AG08395 (cell line): Measurements from ENCODE around the gene PRKAR1B.

Experiments
- DNase-seq: peaks from one replicate; pipeline ENCODE4 v3.0.0; 2012; ENCODE audit warnings: mixed read lengths, low spot score

Gene PRKAR1B

GRCh38 chr7:538764-539685 lies 188.1 kb downstream of the PRKAR1B start:
- no peak for DNase-seq

GRCh38 chr7:537911-538634 lies 189.0 kb downstream of the PRKAR1B start:
- peak; percentile 98 for DNase-seq

GRCh38 chr7:536231-536630 lies 190.8 kb downstream of the PRKAR1B start:
- no peak for DNase-seq

GRCh38 chr7:534959-535358 lies 192.1 kb downstream of the PRKAR1B start:
- no peak for DNase-seq

- no peak for DNase-seq
Measured at GRCh38 chr7:534075-534474, 193.0 kb downstream of the PRKAR1B start.

- DNase-seq: no peak
Measured at GRCh38 chr7:533266-533665, 193.8 kb downstream of the PRKAR1B start.

- DNase-seq: no peak
Measured at GRCh38 chr7:532379-533143, 194.5 kb downstream of the PRKAR1B start.

- no peak for DNase-seq
Measured at GRCh38 chr7:531777-532176, 195.3 kb downstream of the PRKAR1B start.

GRCh38 chr7:528451-528850 lies 198.6 kb downstream of the PRKAR1B start:
- DNase-seq: no peak

GRCh38 chr7:527723-528122 lies 199.4 kb downstream of the PRKAR1B start:
- no peak for DNase-seq

- DNase-seq: no peak
Measured at GRCh38 chr7:526460-527034, 200.5 kb downstream of the PRKAR1B start.

- DNase-seq: peak; percentile 22
Measured at GRCh38 chr7:525740-526139, 201.3 kb downstream of the PRKAR1B start.

- no peak for DNase-seq
Measured at GRCh38 chr7:524800-525199, 202.3 kb downstream of the PRKAR1B start.

- no peak for DNase-seq
Measured at GRCh38 chr7:523347-524336, 203.4 kb downstream of the PRKAR1B start.

GRCh38 chr7:522951-523314 lies 204.1 kb downstream of the PRKAR1B start:
- DNase-seq: no peak

GRCh38 chr7:522071-522950 lies 204.8 kb downstream of the PRKAR1B start:
- DNase-seq: peak; percentile 27

- peak; percentile 53 for DNase-seq
Measured at GRCh38 chr7:521221-522070, 205.6 kb downstream of the PRKAR1B start.

- no peak for DNase-seq
Measured at GRCh38 chr7:520503-521161, 206.4 kb downstream of the PRKAR1B start.
